GM18499 (cell line): ENCODE results near the gene ADGRG1.
A peak's percentile ranks its signal among the peaks of the same experiment; 100 is the strongest.

Experiments used
- ATAC-seq: cut with Tn5 transposase; IDR thresholded peaks from one replicate; pipeline ENCODE4 v1.9.1; 2021; ENCODE audit warnings: moderate number of reproducible peaks; ENCODE audit not compliant: insufficient read depth, unreplicated experiment

ADGRG1 gene

GRCh38 chr16:57679767-57680482, 51.5 kb downstream of the ADGRG1 start:
- no peak for ATAC-seq

- ATAC-seq: no peak
Observed at GRCh38 chr16:57680842-57681375, 52.5 kb downstream of the ADGRG1 start.

- ATAC-seq: no peak
Observed at GRCh38 chr16:57681950-57682728, 53.7 kb downstream of the ADGRG1 start.

- no peak for ATAC-seq
Observed at GRCh38 chr16:57682809-57683635, 54.6 kb downstream of the ADGRG1 start.

- no peak for ATAC-seq
Observed at GRCh38 chr16:57683636-57684545, 55.5 kb downstream of the ADGRG1 start.

- ATAC-seq: no peak
Observed at GRCh38 chr16:57684626-57685358, 56.4 kb downstream of the ADGRG1 start.

GRCh38 chr16:57685633-57686032, 57.2 kb downstream of the ADGRG1 start:
- ATAC-seq: no peak

GRCh38 chr16:57686577-57686976, 58.1 kb downstream of the ADGRG1 start:
- ATAC-seq: no peak

GRCh38 chr16:57687363-57687929, 59.0 kb downstream of the ADGRG1 start:
- no peak for ATAC-seq

- no peak for ATAC-seq
Observed at GRCh38 chr16:57688487-57688986, 60.1 kb downstream of the ADGRG1 start.

GRCh38 chr16:57688987-57689761, 60.7 kb downstream of the ADGRG1 start:
- no peak for ATAC-seq

GRCh38 chr16:57689762-57690558, 61.5 kb downstream of the ADGRG1 start:
- peak; percentile 47 for ATAC-seq

- ATAC-seq: no peak
Observed at GRCh38 chr16:57690782-57691471, 62.5 kb downstream of the ADGRG1 start.

GRCh38 chr16:57692636-57693035, 64.2 kb downstream of the ADGRG1 start:
- ATAC-seq: no peak

- ATAC-seq: no peak
Observed at GRCh38 chr16:57693550-57693949, 65.1 kb downstream of the ADGRG1 start.

GRCh38 chr16:57694231-57694724, 65.8 kb downstream of the ADGRG1 start:
- no peak for ATAC-seq
